ENCODE results near the gene DET1.
"Not testable (repeated sequence)": the region's sequence is repeated elsewhere in the genome, so short reads cannot be mapped to it uniquely, and the experiment has no call there.

The DET1 gene

DNA sequence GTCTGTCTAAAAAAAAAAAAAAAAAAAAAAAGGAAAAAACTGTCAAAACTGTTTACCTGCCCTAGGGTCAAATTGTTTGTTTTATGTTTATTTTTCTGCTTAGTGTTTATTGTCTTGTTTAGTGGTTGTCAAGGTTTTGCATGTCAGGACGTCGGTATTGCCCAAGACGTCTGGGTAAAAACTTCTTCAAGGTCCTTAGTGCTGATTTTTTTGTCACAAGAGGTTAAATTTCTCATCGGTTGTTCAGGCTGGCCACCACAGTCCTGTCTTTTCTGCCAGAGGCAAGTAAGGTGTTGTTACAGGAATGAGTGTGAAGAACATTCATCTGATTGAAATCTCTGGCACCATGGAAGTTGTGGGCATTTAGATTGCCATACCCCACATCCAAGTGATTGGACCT, 7.0 kb downstream of the DET1 start:
- no peak for DNase-seq

DNA sequence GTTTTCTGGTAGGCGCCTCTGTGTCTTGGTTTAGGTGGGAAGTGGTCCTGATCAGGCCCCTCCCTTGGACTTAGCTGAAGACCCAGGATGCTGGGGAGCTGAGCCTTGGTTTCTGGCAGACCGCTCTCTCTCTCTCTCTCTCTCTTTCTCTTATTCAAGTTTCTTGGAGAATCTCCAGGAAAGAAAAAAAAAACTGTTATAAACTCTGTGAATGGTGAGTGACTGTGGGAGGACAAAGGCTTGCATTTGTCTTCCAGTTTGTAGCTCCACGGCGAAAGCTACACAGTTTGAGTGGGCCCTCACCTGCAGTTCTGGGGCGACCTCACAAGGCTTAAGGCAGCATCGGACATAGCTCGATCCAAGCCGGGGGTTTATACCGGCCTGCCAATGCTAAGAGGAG, 7.5 kb downstream of the DET1 start:
- no peak for DNase-seq

- no peak for DNase-seq
These were observed 8.7 kb downstream of the DET1 start for GRCh38 chr15:88537591-88538317.

DNA sequence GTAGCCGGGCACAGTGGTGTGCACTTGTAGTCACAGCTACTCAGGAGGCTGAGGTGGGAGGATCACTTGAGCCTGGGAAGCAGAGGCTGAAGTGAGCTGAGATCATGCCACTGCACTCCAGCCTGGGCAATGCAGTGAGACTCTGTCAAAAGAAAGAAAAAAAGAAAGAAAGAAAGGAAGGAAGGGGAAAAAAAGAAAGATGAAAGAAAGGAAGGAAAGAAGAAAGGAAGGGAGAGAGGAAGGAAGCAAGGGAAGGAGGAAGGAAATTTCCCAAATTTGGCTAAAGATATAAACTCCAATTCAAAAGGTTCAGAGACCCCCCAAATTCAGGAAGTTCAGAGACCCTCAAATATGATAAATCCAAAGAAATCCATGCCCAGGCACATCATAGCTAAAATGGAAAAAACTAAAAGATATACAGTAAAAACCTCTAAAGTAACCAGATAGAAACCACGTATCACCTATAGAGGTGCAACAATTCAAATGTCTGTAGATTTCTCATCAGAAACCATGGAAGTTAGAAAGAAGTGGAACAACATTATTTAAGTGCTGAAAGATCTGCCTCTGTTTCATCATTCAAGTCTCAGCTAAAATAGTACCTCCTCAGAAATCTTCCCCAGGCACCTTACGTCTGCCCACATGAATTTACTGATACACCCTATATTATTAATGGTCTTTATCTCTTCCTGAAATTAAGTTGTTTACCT, 10.7 kb downstream of the DET1 start:
- no peak for DNase-seq

DNA sequence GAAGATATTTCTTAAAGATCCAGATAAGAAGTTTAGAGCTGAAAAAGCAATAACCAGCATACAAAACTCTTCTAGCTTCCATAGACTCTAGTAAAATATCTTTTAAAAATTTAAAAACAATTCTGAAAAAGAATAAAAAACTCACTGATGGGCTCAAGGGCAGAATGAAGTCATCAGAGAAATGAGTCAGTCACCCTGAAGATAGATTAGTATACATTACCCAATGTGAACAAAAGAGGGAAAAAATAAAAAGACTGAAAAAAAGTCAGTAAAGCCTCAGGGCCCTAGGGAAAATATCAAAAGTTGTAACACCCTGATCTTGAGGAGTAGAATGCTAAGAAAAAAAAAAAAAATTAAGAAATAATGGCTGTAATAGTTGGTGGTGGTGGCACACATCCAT, 11.4 kb downstream of the DET1 start:
- DNase-seq = no peak

GRCh38 chr15:88533376-88533775, 13.1 kb downstream of the DET1 start:
- DNase-seq = no peak

- no peak for DNase-seq
These were observed 17.4 kb downstream of the DET1 start for GRCh38 chr15:88529021-88529630.

DNA sequence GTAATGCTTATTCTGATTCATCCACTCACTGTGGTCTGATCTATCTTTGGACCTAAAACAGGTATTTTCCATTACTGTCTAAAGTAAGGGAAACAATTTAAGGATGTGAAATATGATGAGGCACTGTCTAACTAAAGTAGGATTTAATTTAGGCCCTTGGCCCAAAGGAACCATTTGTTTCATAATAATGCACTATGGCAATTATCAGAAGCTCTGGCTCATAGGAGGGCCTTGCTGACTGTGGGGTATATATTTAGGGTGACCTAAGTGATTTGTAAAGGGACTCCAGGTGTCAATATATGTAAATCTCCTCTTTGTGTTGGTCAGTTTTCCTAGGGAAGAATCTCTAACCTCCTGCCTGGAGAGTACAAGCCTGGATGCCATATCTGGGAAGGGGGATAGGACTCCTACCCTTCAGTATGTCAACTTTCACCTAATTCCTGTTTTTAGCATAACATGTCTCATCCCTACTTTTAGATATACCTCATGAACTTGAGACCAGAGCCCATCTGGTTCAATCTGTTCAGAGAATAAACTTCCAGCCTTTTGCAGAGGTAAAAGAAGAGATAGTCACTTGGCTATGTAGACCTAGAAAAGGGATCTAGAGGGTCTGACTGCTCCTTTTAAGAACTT, 20.1 kb downstream of the DET1 start:
- DNase-seq = no peak

- no peak for DNase-seq
These were observed 21.1 kb downstream of the DET1 start for GRCh38 chr15:88525418-88525817.

DNA sequence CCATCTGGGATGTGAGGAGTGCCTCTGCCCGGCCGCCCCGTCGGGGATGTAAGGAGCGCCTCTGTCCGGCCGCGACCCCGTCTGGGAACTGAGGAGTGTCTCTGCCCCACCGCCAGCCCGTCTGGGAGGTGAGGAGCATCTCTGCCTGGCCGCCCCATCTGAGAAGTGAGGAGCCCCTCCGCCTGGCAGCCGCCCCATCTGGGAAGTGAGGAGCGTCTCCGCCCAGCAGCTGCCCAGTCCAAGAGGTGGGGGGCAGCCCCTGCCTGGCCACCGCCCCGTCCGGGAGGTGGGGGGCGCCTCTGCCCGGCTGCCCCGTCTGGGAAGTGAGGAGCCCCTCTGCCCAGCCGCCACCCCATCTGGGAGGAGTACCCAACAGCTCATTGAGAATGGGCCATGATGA, 22.4 kb downstream of the DET1 start:
- not testable (repeated sequence) for DNase-seq

DNA sequence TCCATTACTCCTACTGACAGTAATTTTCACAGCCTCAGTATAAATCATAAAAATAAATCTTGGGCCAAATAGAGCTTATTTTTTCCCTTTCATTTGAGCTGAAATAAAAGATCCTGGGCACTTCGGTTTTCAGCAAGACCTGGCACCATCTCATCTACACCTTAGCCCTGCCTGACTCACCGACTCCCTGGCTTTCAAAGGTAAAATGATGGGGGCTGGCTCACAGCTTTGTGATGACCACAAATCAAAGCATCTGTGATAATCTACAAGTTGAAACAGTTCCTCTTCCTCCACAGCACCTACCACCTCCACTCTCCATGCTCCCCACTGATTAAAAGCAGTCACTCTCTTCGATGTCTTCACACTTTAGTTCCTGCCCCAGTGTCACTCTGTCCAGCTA, 27.6 kb downstream of the DET1 start:
- DNase-seq = no peak

DNA sequence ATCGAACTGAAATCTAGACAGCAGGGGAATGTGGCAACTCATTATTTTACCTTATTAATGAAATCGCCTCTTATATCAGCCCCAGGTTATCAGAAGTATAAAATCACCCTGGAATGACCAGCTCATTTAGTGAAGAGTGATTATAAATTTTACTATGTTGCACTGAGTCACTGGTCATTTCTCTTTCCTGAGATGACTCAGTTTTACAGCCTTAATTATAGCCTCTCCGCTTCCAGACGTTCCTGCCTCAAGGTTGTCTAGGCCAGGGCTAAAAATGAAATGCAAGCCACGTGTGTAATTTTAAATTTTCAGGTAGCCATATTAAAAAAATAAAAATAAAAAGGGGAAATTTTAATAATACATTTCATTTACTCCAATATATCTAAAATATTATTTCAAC, 33.3 kb downstream of the DET1 start:
- DNase-seq = no peak

GRCh38 chr15:88512601-88513000, 33.9 kb downstream of the DET1 start:
- DNase-seq = no peak

DNA sequence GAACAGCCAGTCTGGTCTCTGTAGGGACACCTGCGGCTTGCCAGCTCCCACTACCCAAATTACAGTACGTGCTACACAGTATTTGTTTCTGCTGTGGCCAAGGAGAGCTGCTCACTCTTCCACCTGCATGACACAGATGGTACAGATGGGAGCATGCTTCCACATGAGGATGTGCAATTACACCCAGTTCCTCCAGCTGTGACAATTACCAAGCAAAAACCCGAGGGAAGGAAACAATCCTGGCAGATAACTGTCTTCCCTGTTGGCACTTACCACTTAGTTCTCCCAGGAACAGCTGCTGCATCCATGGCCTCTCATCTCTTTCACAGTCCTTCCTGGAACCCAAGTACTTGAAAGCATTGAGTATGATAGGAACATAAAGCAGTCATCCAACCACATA, 34.4 kb downstream of the DET1 start:
- no peak for DNase-seq

DNA sequence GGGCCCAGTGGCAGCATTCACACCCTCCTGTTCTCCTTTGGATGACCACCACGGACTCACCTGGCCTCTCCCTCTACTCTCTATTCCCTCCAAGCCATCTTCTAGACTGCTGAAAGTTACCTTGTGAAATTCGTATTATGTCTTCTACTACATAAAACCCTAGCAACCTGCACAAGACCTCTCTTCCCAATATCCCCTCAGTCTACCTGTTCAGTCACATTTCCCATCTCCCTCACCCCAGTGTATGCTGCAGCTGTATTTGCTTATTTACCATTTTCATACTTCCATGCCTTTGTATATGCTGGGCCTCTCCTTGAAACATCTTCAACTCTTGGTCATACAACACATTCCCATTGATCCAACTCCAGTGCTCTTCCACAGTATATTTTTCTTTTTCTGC, 35.3 kb downstream of the DET1 start:
- DNase-seq = no peak

DNA sequence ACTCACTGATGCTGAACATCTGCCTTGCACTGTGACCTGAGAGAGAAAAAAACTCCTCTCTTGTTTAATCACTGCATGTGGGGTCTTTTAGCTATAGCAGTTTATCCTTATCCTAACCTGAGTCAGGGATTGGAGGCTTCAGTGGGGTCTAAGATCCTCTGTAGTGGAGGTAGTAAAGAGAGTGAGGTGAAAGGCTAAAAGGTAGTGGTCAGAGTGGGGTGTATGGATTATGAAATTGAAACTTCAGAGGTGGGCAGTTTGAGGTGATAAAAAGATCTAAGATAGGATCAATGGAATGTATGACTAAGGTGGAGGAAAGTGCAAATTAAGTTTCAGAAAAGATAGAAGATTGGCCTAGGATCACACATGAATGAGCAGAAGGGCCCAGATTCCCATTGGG, 36.5 kb downstream of the DET1 start:
- no peak for DNase-seq

DNA sequence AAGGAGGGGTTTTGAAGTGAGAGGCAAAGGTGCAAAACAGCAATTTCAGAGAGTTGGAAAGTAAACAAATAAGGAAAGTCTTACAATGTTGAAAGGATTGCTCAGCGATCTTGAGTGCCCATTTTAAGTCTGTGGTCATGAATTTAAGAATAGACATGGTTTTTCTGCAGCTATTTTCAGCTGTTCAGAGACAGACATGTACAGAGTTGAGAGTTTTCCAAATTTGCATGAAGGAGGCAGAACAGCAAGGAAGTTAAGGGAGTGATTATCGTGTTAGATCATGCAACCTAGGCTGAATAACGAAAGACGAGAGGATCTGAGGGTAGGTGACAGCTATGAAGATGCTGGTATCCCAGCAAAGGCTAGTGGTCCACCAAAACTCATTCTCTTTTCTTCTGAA, 37.2 kb downstream of the DET1 start:
- DNase-seq = no peak

DNA sequence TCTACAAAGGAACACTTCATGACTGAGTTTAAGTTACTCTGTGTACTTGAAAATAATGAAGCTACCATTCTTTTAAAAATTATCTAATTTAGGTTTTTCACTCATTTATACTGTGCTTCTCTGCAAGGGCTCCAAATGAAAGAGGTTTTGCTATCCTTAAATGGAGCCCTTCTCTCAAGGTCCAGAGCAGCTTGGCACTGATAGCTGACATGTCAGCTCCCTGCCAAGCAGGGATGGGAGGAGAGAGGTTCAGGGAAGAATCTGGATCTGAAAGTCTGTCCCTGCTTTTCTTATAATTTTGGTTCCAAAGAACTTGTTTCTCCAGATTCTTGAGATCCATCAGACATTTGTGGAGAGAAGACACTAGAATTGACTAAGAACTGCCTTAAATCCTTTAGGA, 39.9 kb downstream of the DET1 start:
- DNase-seq = no peak

DNA sequence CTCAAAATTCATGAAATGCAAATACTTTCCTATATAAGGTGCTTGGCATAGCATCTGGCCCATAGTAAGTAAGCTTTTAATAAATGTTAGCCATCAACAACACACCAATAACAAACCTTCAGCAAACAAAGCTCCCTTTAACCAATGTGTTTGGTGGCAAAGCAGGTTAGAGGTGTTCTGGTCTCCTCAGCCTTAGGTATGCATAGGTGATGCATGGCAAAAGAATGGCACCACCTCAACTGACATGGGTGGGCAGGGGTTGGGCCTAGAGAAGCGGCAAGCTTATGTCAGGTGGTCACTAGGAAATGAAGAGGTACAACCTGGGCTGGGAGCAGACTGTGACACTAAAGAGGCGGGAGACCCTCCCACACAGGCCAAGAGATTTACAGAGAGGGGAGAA, 40.8 kb downstream of the DET1 start:
- no peak for DNase-seq

DNA sequence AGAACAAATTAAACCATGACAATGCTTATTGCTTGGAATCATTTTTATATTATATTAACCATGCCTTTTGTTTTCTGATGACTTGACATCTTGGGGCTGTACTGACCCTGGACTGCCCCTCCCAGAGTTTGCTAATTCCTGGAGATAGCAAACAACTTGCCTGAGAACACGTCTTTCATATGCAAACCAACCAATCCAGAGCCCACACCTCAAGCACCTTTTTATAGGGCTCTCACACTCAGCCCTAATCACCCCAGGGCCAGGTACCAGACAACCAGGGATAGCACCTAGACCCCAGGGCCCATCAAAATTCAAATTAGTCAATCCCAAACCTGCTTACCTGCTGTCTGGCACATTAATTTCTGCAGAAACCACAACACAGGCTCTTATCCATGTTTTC, 42.0 kb downstream of the DET1 start:
- no peak for DNase-seq

DNA sequence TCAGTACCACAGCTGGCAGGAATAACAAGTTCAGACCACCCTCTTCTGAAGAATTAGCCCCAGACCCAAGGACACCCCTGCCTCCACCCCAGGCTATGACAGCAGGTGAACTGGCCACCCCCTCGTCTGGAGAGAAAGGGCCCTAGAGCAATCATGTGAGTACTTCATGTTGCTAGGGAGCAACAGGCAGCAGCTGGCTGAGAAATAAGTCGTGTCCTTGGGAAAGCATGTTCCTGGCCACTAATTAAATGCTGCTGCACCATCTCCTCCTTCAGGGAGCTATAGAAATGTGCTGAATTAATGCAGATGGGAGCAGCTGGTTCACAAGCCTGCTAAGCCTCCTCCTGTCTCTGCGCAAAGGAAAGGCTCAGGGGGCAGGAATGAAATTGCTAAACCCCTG, 47.5 kb downstream of the DET1 start:
- DNase-seq = no peak

DNA sequence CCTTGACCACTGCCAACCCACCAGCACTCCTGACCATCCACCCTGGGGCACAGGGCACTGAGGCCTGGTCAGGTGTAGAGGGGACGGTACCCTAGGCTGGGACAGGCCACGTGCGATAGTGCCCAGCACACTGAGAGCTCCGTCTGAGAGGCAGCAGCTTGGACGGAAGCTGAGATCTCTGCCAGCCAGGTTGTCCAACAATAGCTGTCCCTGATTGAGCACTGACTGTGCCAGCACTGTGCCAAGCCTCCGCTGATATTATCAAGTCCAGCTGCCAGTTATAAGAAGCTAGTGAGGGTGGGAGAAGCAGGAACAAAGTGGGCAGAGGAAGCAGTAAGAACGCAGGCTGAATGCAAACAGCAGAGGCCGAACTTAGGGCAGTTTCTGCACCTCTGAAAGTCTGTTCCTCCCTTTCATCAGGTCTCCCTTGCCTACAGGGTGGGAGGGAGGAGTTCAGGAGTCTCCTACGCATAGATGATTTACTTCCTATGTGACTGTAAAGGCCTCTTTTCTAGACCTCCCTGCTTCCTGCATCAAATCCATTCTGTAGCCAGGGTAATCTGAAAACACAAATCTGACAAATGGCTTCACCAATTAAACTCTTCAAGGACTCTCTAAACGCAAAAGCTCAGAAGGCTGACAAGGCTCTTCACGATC, 49.2 kb downstream of the DET1 start:
- no peak for DNase-seq

GRCh38 chr15:88493844-88494243, 52.6 kb downstream of the DET1 start:
- DNase-seq = no peak
